K562 (cell line): ENCODE results near the gene SHF. TPM values are rescaled to one million over a fixed set of nuclear protein-coding genes. Genes with fewer than 3 reads are reported as not detected.

Experiments
- ATAC-seq: fragments of 200-7000 bp; cut with Tn5 transposase; 3 replicates; pipeline ENCODE4 v1.9.1; 2020; ENCODE audit warnings: moderate library complexity
- BruUV-seq: library from RNA; stranded (reverse); fragments of 400-500 nt; replicated peaks from 2 replicates; lab custom pipeline; 2021; lab: Mats Ljungman, UMichigan
- CTCF ChIA-PET: fragments of 300-600 bp; formaldehyde crosslinking; extraction: SDS; loops from one replicate; lab custom pipeline; 2021; ENCODE audit warnings: low intra/inter-chr PET ratio; lab: Yijun Ruan, JAX
- POLR2A ChIA-PET: fragments of 300-600, 350-650 bp; sonication (Branson Sonifier 250); formaldehyde crosslinking; extraction: SDS; loops from one replicate; lab custom pipeline; 2021; ENCODE audit warnings: antibody characterized with exemption, inconsistent platforms; lab: Yijun Ruan, JAX
- DNase-seq, 4 experiments: peaks; one replicate each; pipeline versions ENCODE4 v3.0.0 to v3.0.0-alpha.2; 2011 to 2018; ENCODE audit warnings: low spot score in 3 of 4, mixed read lengths in 3 of 4; ENCODE audit errors: extremely low read depth in 1 of 4
- FAIRE-seq: peaks from 2 replicates; lab custom pipeline; 2011; peaks lifted over from hg19 to GRCh38; lab: Jason Lieb, UNC
- H2AFZ ChIP-seq: 2 replicates; pipeline ENCODE4 v1.6.0; 2011; ENCODE audit warnings: low read depth, low read length, control low read depth, inconsistent platforms
- H3K27ac ChIP-seq: fragments of 200-600 bp; 3 replicates; pipeline ENCODE4 v1.8.0; 2011; ENCODE audit warnings: low read depth, mild to moderate bottlenecking, control low read depth, inconsistent platforms, low read length, moderate library complexity, mixed read lengths; ENCODE audit errors: extremely low read depth
- H3K27me3 ChIP-seq, 2 experiments: fragments of 300-600 bp in 1 of 2; 2 replicates in 1 of 2; 3 replicates in 1 of 2; pipeline versions ENCODE4 v1.6.0 to v1.8.0; 2011; ENCODE audit warnings: inconsistent platforms in 2 of 2, low read length in 2 of 2, mild to moderate bottlenecking in 1 of 2, mixed read lengths in 1 of 2, moderate library complexity in 1 of 2; ENCODE audit not compliant: control insufficient read depth in 2 of 2, insufficient read depth in 2 of 2
- H3K36me3 ChIP-seq: fragments of 300-600 bp; 3 replicates; pipeline ENCODE4 v1.8.0; 2011; ENCODE audit warnings: mild to moderate bottlenecking, low read length, inconsistent platforms; ENCODE audit not compliant: control insufficient read depth, insufficient read depth
- H3K4me1 ChIP-seq, 2 experiments: fragments of 200-600 bp in 1 of 2; replicated peaks in 1 of 2; 2 replicates in 1 of 2; 3 replicates in 1 of 2; pipeline versions ENCODE4 v1.5.1 to v1.8.0; 2011; ENCODE audit warnings: inconsistent platforms in 2 of 2, low read length in 2 of 2, mild to moderate bottlenecking in 1 of 2, mixed read lengths in 1 of 2, moderate library complexity in 1 of 2; ENCODE audit not compliant: control insufficient read depth in 2 of 2, insufficient read depth in 2 of 2
- H3K4me2 ChIP-seq: 2 replicates; pipeline ENCODE4 v1.6.1; 2011; ENCODE audit warnings: low read length, control low read depth, inconsistent platforms, mixed read lengths; ENCODE audit not compliant: insufficient read depth
- H3K4me3 ChIP-seq: fragments of 200-600 bp; sonication (generic), shearing (Covaris generic); 2 replicates; pipeline ENCODE4 v1.5.1; 2016; ENCODE audit warnings: control low read depth, inconsistent platforms
- H3K79me2 ChIP-seq: fragments of 200-600 bp; 3 replicates; pipeline ENCODE4 v1.8.0; 2011; ENCODE audit warnings: low read length, inconsistent platforms; ENCODE audit not compliant: control insufficient read depth, insufficient read depth
- H3K9ac ChIP-seq, 2 experiments: 2 replicates each; pipeline versions ENCODE4 v1.6.0 to v1.6.1; 2011; ENCODE audit warnings: low read depth in 2 of 2, low read length in 2 of 2, control low read depth in 1 of 2, inconsistent platforms in 1 of 2, mild to moderate bottlenecking in 1 of 2, mixed read lengths in 1 of 2; ENCODE audit not compliant: insufficient read depth in 1 of 2
- H3K9me1 ChIP-seq: one replicate; pipeline ENCODE4 v1.6.0; 2011; ENCODE audit warnings: inconsistent platforms, mild to moderate bottlenecking, low read length, moderate library complexity; ENCODE audit not compliant: control insufficient read depth, insufficient read depth
- H3K9me3 ChIP-seq: replicated peaks from 2 replicates; pipeline ENCODE4 v1.5.1; 2011; ENCODE audit warnings: low read depth, low read length, inconsistent platforms; ENCODE audit not compliant: control insufficient read depth, insufficient read depth
- H4K20me1 ChIP-seq: replicated peaks from 2 replicates; pipeline ENCODE4 v1.6.1; 2011; ENCODE audit warnings: low read length, inconsistent platforms, mixed read lengths; ENCODE audit not compliant: control insufficient read depth, insufficient read depth
- DNMT1 ChIP-seq: fragments of 450-650 bp; IDR thresholded peaks from 2 replicates; pipeline ENCODE4 v1.6.1; 2016; ENCODE audit warnings: antibody characterized with exemption, mild to moderate bottlenecking
- GABPA ChIP-seq: fragments of 200-800 bp; sonication (Bioruptor generic); conservative IDR thresholded peaks from 2 replicates; pipeline ENCODE4 v1.6.1; 2016; ENCODE audit warnings: low read depth, missing genetic modification characterization, missing compliant biosample characterization
- LARP7 ChIP-seq: fragments of 450-650 bp; IDR thresholded peaks from 2 replicates; pipeline ENCODE4 v1.6.1; 2016
- MEF2D ChIP-seq: conservative IDR thresholded peaks from 2 replicates; pipeline ENCODE4 v1.6.1; 2016; ENCODE audit warnings: low read depth, missing genetic modification characterization, missing compliant biosample characterization
- PHF20 ChIP-seq: fragments of 450-650 bp; IDR thresholded peaks from 2 replicates; pipeline ENCODE4 v1.6.1; 2018; ENCODE audit not compliant: partially characterized antibody
- PRPF4 ChIP-seq: fragments of 200-400 bp; formaldehyde crosslinking; IDR thresholded peaks from one replicate; pipeline ENCODE4 v1.6.1; 2017; ENCODE audit warnings: low read length, low read depth, mild to moderate bottlenecking; ENCODE audit not compliant: insufficient read depth, poor library complexity, severe bottlenecking
- ZNF57 ChIP-seq: fragments of 450-650 bp; formaldehyde crosslinking; IDR thresholded peaks from 2 replicates; pipeline ENCODE4 v1.4.0; 2020; ENCODE audit warnings: mild to moderate bottlenecking, moderate library complexity
- ZNF592 ChIP-seq: fragments of 450-650 bp; IDR thresholded peaks from 2 replicates; pipeline ENCODE4 v1.6.1; 2017; ENCODE audit warnings: antibody characterized with exemption, mild to moderate bottlenecking
- WGBS: fragments of 100-300 bp; shearing (Covaris generic); methylation state at CpG from one replicate; pipeline ENCODE4 v1.1.6; 2016; ENCODE audit warnings: low coverage, mixed read lengths; ENCODE audit not compliant: insufficient coverage; ENCODE audit errors: missing lambda C conversion rate; 5-methylcytosine and 5-hydroxymethylcytosine counted together
- in situ Hi-C: fragments of 300-500 bp; cut with MboI; formaldehyde crosslinking; loops from 4 replicates; pipeline ENCODE4 v1.15.0; 2018; ENCODE audit warnings: inconsistent platforms, mixed read lengths
- intact Hi-C: fragments of 100-400 bp; cut with micrococcal nuclease; formaldehyde crosslinking; loops from 2 replicates; pipeline ENCODE4 v1.14.2; 2022
- polyA plus RNA-seq, 8 experiments: library from polyadenylated mRNA; depleted of rRNA in 4 of 8; stranded (reverse) in 5 of 8; unstranded in 3 of 8; fragments of >200 nt; fragmentation: Nextera tagmentation in 2 of 8; fragmentation: Illumina TruSeq in 1 of 8; extraction: Ambion mirVana in 2 of 8; extraction: Trizol in 1 of 8; gene quantifications; 2 replicates each; pipeline versions ENCODE4 v1.2.1 to v1.2.3, GENCODE V29; 2011 to 2014; ENCODE audit warnings: inconsistent platforms in 1 of 8, missing spikeins in 1 of 8
- total RNA-seq, 7 experiments: library from RNA; depleted of rRNA in 6 of 7; stranded (reverse); fragments of >200 nt in 6 of 7; fragmentation: Illumina TruSeq in 2 of 7; extraction: Trizol in 2 of 7; gene quantifications; 2 replicates each; pipeline versions ENCODE4 v1.2.1 to v1.2.3, GENCODE V29; 2011 to 2021; ENCODE audit warnings: low replicate concordance in 1 of 7

The SHF gene
- total and polyA plus RNA-seq, 9 of the 15 experiments (the other 6 are each of a cell fraction or from before 2014, with no cell fraction given): 0.51 to 2.2 (median 0.85) TPM; not detected in 2

- Histone ChIP-seq H4K20me1 (no peaks in the 10 kb centered on the region; the same call in 1 of the 2 replicates), H3K4me2 (no peak overlapping the region), H3K9me1 (no peaks in the 10 kb centered on the region), H3K27me3 (no peaks in the 10 kb centered on the region), H3K36me3 (no peaks in the 10 kb centered on the region), H3K4me3 (no peak overlapping the region), H3K79me2 (no peaks in the 10 kb centered on the region), H3K9ac (no peak overlapping the region), H3K27ac (no peak overlapping the region), H2AFZ (no peak overlapping the region), H3K9me3 (no peaks in the 10 kb centered on the region), H3K4me1 (peaks cover 11 to 18% of the 10 kb centered on the region in 2 experiments; a peak in 4 of 5 replicates)
- in situ Hi-C loops: no loop called here
- CTCF ChIA-PET: no interaction called here
- no TSS peak for BruUV-seq
- intact Hi-C loops: no loop called here
- FAIRE-seq (no peak), ATAC-seq (no peak), DNase-seq (no peak)
- WGBS: 41% methylated on average over 5 of the region's 6 CpGs
- TF ChIP-seq PHF20 (no peak), PRPF4 (no peak), DNMT1 (no peak), ZNF57 (CRISPR knock-in tag) (no peak), LARP7 (no peak)
- POLR2A ChIA-PET: no interaction called here
Measured at GRCh38 chr15:45174069-45174468, 13.7 kb downstream of the SHF start.

GRCh38 chr15:45171912-45172311 is 15.9 kb downstream of the SHF start:
- no peak overlapping the region for H3K4me2 ChIP-seq
- H3K9me3 ChIP-seq: no peaks in the 10 kb centered on the region
- 66% methylated on average over 10 of the region's 12 CpGs for WGBS
- no peaks in the 10 kb centered on the region for H3K36me3 ChIP-seq
- H3K27me3 ChIP-seq: no peaks in the 10 kb centered on the region
- FAIRE-seq: no peak
- H3K9me1 ChIP-seq: no peaks in the 10 kb centered on the region
- intact Hi-C loops: no loop called here
- H3K4me1 ChIP-seq: peaks cover 28 to 39% of the 10 kb centered on the region in 2 experiments
- no peak overlapping the region for H2AFZ ChIP-seq
- no peaks in the 10 kb centered on the region for H3K79me2 ChIP-seq
- ATAC-seq: no peak
- H3K27ac ChIP-seq: no peak overlapping the region
- ChIA-PET POLR2A (interaction anchor here (1.0 kb wide), 1 partner anchor 39 kb away, joined by 3 read pairs; no protein-coding TSS in a partner anchor), CTCF (no interaction called here)
- in situ Hi-C loops: no loop called here
- peak overlapping the region in 1 of 2 experiments; percentile 59; a peak in 1 of 4 replicates for H3K9ac ChIP-seq
- H4K20me1 ChIP-seq: no peaks in the 10 kb centered on the region; the same call in 1 of the 2 replicates
- no peak for TF ChIP-seq MEF2D (tag)
- TF ChIP-seq GABPA (tag): no peak
- TF ChIP-seq ZNF592: no peak
- no peak overlapping the region for H3K4me3 ChIP-seq
- DNase-seq: no peak
- no TSS peak for BruUV-seq
